Effector memory CD8-positive, alpha-beta T cell (primary cell): ENCODE results near the gene NTM.
"Not testable (repeated sequence)": the region's sequence is repeated elsewhere in the genome, so short reads cannot be mapped to it uniquely, and the experiment has no call there.

ENCODE experiments used
- ATAC-seq: fragments of 150-1000 bp; cut with Tn5 transposase; replicated peaks from 2 replicates; pipeline ENCODE4 v1.10.0; 2021; ENCODE audit warnings: mild to moderate bottlenecking, moderate library complexity
- DNase-seq, 3 experiments: peaks; one replicate each; pipeline ENCODE4 v3.0.0; 2021
- H3K27ac Mint-ChIP-seq, 2 donors: one replicate each; pipeline ENCODE4 v1.8.0; 2022; ENCODE audit warnings: mild to moderate bottlenecking in 2 of 2, mixed read lengths in 2 of 2, moderate library complexity in 2 of 2
- H3K27me3 Mint-ChIP-seq, 2 donors: one replicate each; pipeline ENCODE4 v1.8.0; 2022; ENCODE audit warnings: mixed read lengths in 2 of 2
- H3K36me3 Mint-ChIP-seq: one replicate; pipeline ENCODE4 v1.8.0; 2022; ENCODE audit warnings: mild to moderate bottlenecking, moderate library complexity, mixed read lengths; ENCODE audit not compliant: insufficient read depth
- H3K4me1 Mint-ChIP-seq, 2 donors: one replicate each; pipeline ENCODE4 v1.8.0; 2022; ENCODE audit warnings: low read depth in 2 of 2, mixed read lengths in 2 of 2
- H3K4me3 Mint-ChIP-seq, 2 donors: one replicate each; pipeline ENCODE4 v1.8.0; 2022; ENCODE audit warnings: mild to moderate bottlenecking in 2 of 2, mixed read lengths in 2 of 2, moderate library complexity in 2 of 2
- H3K9me3 Mint-ChIP-seq, 2 donors: one replicate each; pipeline ENCODE4 v1.8.0; 2022; ENCODE audit warnings: mixed read lengths in 2 of 2

The NTM gene

GRCh38 chr11:132315696-132316095 lies 945.3 kb downstream of the NTM start:
- no peaks in the 10 kb centered on the region for H3K9me3 Mint-ChIP-seq
- DNase-seq, result no peak
- H3K27me3 Mint-ChIP-seq, result peaks cover 10 to 15% of the 10 kb centered on the region in 2 donors
- H3K4me1 Mint-ChIP-seq, result peaks cover 0 to 4% of the 10 kb centered on the region in 2 donors
- no peaks in the 10 kb centered on the region for H3K36me3 Mint-ChIP-seq
- no peak overlapping the region for H3K4me3 Mint-ChIP-seq
- ATAC-seq, result no peak
- H3K27ac Mint-ChIP-seq, result no peak overlapping the region

DNA sequence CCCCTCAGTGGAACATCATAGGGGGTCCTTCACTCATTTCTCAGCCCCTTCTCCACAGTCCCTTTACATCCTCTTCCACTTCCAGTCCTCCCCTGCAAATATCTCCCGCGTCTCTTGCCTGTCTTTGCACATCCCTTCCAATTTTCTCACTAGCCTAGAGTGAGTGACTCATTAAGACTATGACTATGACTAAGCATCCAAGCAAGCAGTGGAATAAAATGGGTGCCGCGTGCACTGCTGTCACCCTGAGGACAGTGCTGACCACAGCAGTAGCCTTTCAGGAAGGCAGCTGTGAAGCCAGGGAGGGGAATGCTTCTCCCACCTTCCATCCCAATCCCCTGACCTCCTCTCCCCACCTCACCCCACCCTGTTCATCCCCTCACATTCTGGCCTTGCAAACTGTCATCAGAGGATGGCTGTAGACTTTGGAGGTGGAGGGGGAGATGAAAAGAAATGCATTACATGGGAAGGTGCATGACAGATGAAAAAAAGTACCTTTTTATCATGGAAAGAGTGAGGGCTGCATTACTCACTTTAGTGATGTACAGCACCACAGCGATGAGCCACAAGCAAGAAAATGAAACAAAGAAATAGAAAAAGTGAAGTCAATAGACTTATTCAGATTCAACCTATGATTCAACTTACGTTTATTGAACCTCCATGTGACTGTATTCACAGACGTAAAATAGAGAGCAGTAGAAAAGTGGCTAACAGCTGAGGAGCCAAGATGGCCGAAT lies 948.2 kb downstream of the NTM start:
- no peaks in the 10 kb centered on the region for H3K9me3 Mint-ChIP-seq
- peaks cover 10 to 15% of the 10 kb centered on the region in 2 donors for H3K27me3 Mint-ChIP-seq
- ATAC-seq (no peak), DNase-seq (no peak)
- H3K36me3 Mint-ChIP-seq, result no peaks in the 10 kb centered on the region
- no peaks in the 10 kb centered on the region for H3K4me1 Mint-ChIP-seq
- H3K4me3 Mint-ChIP-seq, result no peak overlapping the region
- H3K27ac Mint-ChIP-seq, result no peak overlapping the region

GRCh38 chr11:132319419-132319818 lies 949.0 kb downstream of the NTM start:
- not testable (repeated sequence) for DNase-seq, H3K4me3 Mint-ChIP-seq, H3K9me3 Mint-ChIP-seq, H3K27ac Mint-ChIP-seq, H3K36me3 Mint-ChIP-seq, H3K4me1 Mint-ChIP-seq, ATAC-seq
- H3K27me3 Mint-ChIP-seq, result peaks cover 10 to 15% of the 10 kb centered on the region in 2 donors

GRCh38 chr11:132330515-132330914 lies 960.1 kb downstream of the NTM start:
- Mint-ChIP-seq H3K36me3 (no peaks in the 10 kb centered on the region), H3K4me1 (peaks cover 0 to 3% of the 10 kb centered on the region in 2 donors), H3K4me3 (no peak overlapping the region), H3K9me3 (peaks cover 0 to 6% of the 10 kb centered on the region in 2 donors), H3K27me3 (no peaks in the 10 kb centered on the region), H3K27ac (no peak overlapping the region)
- ATAC-seq (no peak), DNase-seq (no peak)

DNA sequence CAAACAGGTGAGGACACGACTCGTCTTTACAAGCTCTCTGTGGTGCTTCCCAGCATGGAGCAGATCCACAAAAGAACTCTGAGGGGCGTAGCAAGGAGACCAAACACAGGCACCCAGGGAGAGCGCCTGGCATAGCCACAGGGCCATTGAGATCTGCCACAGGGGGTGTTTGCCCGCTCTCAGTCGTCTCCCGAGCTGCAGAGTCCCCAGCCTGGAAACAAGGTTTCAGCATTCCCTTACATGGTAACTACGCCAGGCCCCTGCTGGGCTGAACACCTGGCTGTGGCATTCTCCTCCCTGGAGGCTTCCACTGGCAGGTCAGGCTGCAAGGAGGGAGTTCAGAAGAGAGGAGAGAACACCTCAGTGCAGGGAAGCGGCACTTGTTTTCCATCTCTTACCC lies 962.1 kb downstream of the NTM start:
- DNase-seq (no peak), ATAC-seq (no peak)
- no peak overlapping the region for H3K4me3 Mint-ChIP-seq

GRCh38 chr11:132334769-132335280 lies 964.4 kb downstream of the NTM start:
- Mint-ChIP-seq H3K9me3 (peaks cover 0 to 6% of the 10 kb centered on the region in 2 donors), H3K27me3 (no peaks in the 10 kb centered on the region), H3K27ac (no peak overlapping the region), H3K4me1 (peaks cover 0 to 3% of the 10 kb centered on the region in 2 donors), H3K4me3 (no peak overlapping the region), H3K36me3 (no peaks in the 10 kb centered on the region)
- ATAC-seq, result no peak
- DNase-seq, result no peak

More for the DNA sequence above, 962.1 kb downstream of the NTM start:
- no peak overlapping the region for H3K27ac Mint-ChIP-seq
- H3K9me3 Mint-ChIP-seq, result peaks cover 0 to 6% of the 10 kb centered on the region in 2 donors
- H3K36me3 Mint-ChIP-seq, result no peaks in the 10 kb centered on the region
- H3K27me3 Mint-ChIP-seq, result no peaks in the 10 kb centered on the region
- H3K4me1 Mint-ChIP-seq, result peaks cover 0 to 3% of the 10 kb centered on the region in 2 donors

- no peaks in the 10 kb centered on the region for H3K36me3 Mint-ChIP-seq
- no peaks in the 10 kb centered on the region for H3K27me3 Mint-ChIP-seq
- no peak for ATAC-seq
- peaks cover 0 to 4% of the 10 kb centered on the region in 2 donors for H3K9me3 Mint-ChIP-seq
- no peak overlapping the region for H3K27ac Mint-ChIP-seq
- DNase-seq, result no peak
- H3K4me1 Mint-ChIP-seq, result peaks cover 0 to 3% of the 10 kb centered on the region in 2 donors
- no peak overlapping the region for H3K4me3 Mint-ChIP-seq
These were observed 964.9 kb downstream of the NTM start for GRCh38 chr11:132335311-132335710.

DNA sequence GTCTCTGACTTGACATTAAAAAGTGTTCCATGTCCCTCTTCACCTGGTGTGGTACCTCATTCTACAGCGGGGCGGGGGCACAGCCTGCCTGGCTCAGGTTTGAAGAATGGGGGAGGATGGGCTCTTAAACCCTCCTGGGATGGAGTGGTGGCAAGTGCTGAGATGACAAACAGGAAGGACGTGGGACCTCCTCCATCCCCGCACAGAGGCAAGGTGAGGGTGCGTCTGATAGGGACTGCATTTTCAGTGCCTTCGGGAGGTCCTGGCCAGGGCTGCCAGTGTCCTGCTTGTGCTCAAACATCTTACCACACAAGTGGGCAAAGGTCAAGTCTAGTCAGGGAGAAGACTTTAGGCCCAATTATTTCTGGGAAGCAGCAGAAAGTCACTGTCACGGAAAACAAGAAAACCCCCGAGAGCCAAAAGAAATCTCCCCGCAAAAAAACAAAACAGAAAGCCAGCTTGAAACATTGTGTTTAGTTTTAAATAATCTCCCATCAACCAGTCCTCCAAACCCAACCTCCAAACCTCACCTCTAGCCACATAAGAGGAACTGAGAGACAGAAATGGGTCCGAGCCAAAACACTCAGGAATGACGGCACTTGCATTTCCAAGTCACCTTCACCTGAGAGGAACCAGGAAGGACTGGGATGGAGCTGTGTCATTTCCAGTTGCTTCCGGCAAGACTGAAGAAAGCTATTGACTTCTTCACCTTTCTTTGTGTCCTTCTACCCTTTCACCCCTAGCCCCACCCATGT lies 966.5 kb downstream of the NTM start:
- H3K27ac Mint-ChIP-seq, result no peak overlapping the region
- H3K27me3 Mint-ChIP-seq, result no peaks in the 10 kb centered on the region
- no peak for DNase-seq
- peaks cover 0 to 1% of the 10 kb centered on the region in 2 donors for H3K9me3 Mint-ChIP-seq
- H3K4me1 Mint-ChIP-seq, result no peaks in the 10 kb centered on the region
- no peaks in the 10 kb centered on the region for H3K36me3 Mint-ChIP-seq
- no peak overlapping the region for H3K4me3 Mint-ChIP-seq
- no peak for ATAC-seq

DNA sequence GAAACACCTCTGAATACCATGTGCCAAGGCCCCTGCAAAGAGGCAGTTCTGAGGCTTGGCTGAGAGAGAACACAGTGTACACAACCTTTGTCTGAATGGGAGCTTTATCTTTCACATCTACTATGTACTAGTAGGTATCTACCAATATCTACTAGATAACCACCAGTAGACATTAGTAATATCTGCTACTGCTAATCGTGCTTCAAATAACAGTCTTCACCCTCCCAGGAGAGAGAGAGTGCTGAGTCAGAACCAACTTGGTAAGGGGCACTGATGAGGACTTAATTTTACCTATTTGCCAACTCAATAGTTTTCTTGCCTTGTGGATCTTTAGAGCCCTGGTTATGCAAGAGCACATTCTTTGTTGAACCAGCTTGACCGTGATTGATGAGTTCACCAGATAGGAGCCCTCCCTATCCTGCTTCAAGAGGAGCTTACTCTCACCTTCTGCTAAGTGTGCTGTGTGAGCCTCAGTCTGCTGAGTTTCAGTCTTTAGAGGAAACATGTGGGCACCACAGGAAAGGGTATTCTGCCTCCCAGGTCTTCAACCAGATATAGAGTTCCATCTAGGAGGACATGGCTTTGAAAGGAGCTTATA lies 967.5 kb downstream of the NTM start:
- H3K4me1 Mint-ChIP-seq, result no peaks in the 10 kb centered on the region
- no peak overlapping the region for H3K27ac Mint-ChIP-seq
- no peak overlapping the region for H3K4me3 Mint-ChIP-seq
- H3K27me3 Mint-ChIP-seq, result no peaks in the 10 kb centered on the region
- ATAC-seq (no peak), DNase-seq (no peak)
- H3K9me3 Mint-ChIP-seq, result peaks cover 0 to 1% of the 10 kb centered on the region in 2 donors
- H3K36me3 Mint-ChIP-seq, result no peaks in the 10 kb centered on the region

- Mint-ChIP-seq H3K4me1 (peaks cover 1 to 4% of the 10 kb centered on the region in 2 donors), H3K4me3 (no peak overlapping the region), H3K9me3 (peaks cover 0 to 1% of the 10 kb centered on the region in 2 donors), H3K27me3 (no peaks in the 10 kb centered on the region), H3K27ac (no peak overlapping the region), H3K36me3 (no peaks in the 10 kb centered on the region)
- DNase-seq (no peak), ATAC-seq (no peak)
These were observed 972.0 kb downstream of the NTM start for GRCh38 chr11:132342408-132342807.

GRCh38 chr11:132343445-132344175 lies 973.2 kb downstream of the NTM start:
- Mint-ChIP-seq H3K9me3 (peaks cover 0 to 1% of the 10 kb centered on the region in 2 donors), H3K4me1 (peaks cover 5 to 12% of the 10 kb centered on the region in 2 donors), H3K27me3 (no peaks in the 10 kb centered on the region), H3K36me3 (no peaks in the 10 kb centered on the region), H3K27ac (no peak overlapping the region), H3K4me3 (no peak overlapping the region)
- DNase-seq (no peak), ATAC-seq (no peak)

DNA sequence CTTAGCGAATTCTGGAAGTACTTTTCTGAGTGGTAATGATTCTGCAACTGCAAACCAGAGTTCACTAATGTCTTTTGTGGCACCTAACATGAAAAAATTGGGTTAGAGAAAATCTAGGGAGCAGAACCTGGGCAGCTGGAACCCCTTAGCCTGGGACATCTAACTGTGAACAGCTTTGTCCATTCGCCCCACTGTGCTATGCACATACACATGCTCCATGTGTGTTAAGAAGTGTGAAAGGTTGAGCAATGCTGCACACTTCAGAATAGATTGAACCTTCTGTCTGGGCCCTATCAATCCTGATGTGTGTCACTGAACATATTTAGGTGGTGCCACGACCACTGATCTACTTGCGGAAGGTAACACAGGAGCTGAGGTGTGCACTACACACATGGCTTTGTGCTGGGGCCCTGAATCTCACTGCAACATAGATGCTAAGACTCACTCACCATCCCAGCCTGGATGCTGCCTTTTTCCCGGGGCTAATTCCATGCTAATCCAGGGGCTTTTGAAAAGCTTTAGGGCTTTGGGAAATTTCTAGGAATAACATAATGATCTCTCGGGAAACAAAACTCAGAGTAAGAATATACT lies 976.2 kb downstream of the NTM start:
- Mint-ChIP-seq H3K27me3 (peaks cover 0 to 7% of the 10 kb centered on the region in 2 donors), H3K4me3 (no peak overlapping the region), H3K4me1 (peaks cover 9 to 12% of the 10 kb centered on the region in 2 donors), H3K27ac (no peak overlapping the region), H3K9me3 (no peaks in the 10 kb centered on the region), H3K36me3 (no peaks in the 10 kb centered on the region)
- DNase-seq (no peak), ATAC-seq (no peak)
